GM20431 (cell line): ENCODE measurements around the gene GNB5.
"Not testable (repeated sequence)": the region's sequence is repeated elsewhere in the genome, so short reads cannot be mapped to it uniquely, and the experiment has no call there.

ENCODE experiments used
- in situ Hi-C: fragments of 300-500 bp; cut with MseI, MboI; formaldehyde crosslinking; loops from one replicate; pipeline ENCODE4 v1.15.0; 2020; ENCODE audit warnings: low sequenced_read_pairs; ENCODE audit not compliant: unreplicated experiment

Gene GNB5

GRCh38 chr15:52191207-52191606 lies at the start of gene GNB5:
TSS of gene GNB5 (minus strand) at chr15:52191392. CDS start at chr15:52184676, 6,716 bp downstream.
- in situ Hi-C loops, result no loop called here

DNA sequence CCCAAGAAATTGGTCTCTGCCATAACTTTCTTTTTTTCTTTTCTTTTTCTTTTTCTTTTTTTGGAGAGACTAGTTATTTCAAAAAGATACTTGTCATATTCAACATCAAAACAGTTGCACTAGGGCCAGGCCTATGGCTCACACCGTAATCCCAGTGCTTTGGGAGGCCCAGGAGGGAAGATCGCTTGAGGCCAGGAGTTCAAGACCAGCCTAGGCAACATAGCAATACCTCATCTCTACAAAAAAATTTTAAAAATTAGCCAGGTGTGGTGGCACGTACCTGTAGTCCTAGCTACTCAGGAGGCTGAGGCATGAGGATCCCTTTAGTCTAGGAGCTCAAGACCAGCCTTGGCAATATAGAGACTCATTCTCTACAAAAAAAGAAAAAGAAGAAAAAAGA lies 49.0 kb upstream of the GNB5 start:
- in situ Hi-C loops, result no loop called here

GRCh38 chr15:52238989-52239525 lies 47.9 kb upstream of the GNB5 start:
- in situ Hi-C loops, result not testable (repeated sequence)

DNA sequence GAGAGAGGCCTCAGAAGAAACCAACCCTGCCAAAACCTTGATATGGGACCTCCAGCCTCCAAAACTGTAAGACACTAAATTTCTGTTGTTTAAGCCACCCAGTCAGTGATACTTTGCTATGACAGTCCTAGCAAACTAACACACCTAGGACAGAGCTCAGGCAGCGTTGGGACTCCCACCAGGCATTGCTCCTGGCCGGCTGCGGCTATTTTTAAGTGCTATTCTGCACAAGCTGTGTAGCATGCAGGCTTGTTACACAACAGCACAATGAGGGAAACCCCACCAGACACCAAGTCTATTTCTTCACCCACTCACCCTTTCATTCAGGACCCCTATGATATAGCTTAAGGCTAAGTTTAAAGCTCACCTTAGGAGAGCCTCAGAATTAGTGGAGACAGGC lies 47.0 kb upstream of the GNB5 start:
- in situ Hi-C loops, result no loop called here

DNA sequence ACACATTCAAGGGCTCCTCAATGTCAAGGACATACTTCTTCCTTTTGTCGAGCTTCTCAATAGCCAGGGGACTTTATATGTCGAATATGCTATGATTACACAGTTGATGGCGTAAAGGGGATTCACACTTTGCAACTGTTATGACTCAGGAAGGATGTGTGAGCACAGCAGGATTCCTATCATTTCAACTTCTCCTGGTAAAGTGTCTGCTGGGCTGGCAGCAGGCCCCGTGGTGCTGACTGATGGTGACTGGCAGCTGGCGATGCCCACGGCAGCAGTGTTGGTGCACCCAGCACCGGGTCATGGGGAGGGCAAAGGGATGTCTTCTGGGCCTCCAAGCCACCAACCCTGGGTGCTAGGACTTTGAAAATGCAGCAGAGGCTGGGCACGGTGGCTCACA lies 44.8 kb upstream of the GNB5 start:
- in situ Hi-C loops, result no loop called here

- in situ Hi-C loops, result no loop called here
These were observed 43.7 kb upstream of the GNB5 start for GRCh38 chr15:52234596-52235541.

- in situ Hi-C loops, result no loop called here
These were observed 42.2 kb upstream of the GNB5 start for GRCh38 chr15:52233405-52233804.

DNA sequence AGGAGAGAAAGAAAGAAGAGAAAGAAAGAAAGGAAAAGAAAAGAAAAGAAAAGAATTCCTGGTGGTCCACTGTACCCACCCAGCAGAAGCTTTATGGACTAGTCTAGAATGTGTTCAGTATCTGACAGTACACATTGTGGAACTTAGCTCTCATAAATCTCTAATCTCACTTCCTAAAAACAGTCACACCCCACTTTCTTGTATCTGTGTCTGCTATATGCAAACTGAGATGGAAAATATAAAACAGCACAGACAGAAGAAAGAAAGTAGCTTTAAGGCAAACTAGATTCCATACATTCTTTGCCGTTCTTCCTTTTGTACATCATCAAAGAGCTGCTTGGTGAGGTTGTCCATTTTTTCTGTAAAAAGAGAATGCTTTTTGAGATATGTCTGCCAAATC lies 41.1 kb upstream of the GNB5 start:
- in situ Hi-C loops, result no loop called here

DNA sequence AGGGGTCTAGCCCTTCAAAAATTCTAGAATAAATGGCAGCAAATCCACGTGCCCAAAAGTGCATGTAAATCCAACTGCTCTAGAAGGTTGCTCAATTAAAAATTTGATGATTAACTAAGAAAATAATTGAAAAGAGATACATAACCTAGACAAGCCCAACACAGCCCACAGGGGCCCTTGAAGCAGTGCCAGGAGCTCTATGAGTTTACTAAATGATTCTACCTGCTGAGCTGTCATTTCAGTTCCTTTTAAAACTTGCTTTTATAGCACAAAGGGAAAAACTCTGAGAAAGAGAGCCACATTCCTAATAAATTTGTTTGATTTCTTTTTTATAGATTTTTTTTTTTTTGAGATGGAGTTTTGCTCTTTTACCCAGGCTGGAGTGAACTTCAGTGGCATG lies 38.9 kb upstream of the GNB5 start:
- in situ Hi-C loops, result no loop called here

DNA sequence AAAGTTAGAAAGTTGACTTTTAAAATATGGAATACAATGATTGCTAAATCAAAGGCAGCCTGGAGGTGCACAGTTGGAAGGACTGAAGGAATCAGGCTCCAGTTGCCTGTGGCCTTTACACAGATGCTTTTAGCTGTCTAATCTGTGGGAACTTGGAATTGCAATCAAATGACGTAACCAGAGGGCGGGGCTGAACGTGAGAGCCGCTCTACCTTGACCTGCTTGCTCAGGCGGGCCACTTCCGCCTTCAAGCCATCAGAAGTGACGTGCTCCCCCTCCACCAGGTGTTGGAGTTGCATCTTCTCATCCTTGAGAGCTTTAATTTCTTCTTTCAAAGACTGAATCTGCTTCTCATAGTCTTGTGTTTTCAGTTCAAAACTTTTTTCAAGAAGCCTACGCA lies 37.7 kb upstream of the GNB5 start:
- in situ Hi-C loops, result no loop called here

- in situ Hi-C loops, result no loop called here
These were observed 36.3 kb upstream of the GNB5 start for GRCh38 chr15:52227456-52227855.

DNA sequence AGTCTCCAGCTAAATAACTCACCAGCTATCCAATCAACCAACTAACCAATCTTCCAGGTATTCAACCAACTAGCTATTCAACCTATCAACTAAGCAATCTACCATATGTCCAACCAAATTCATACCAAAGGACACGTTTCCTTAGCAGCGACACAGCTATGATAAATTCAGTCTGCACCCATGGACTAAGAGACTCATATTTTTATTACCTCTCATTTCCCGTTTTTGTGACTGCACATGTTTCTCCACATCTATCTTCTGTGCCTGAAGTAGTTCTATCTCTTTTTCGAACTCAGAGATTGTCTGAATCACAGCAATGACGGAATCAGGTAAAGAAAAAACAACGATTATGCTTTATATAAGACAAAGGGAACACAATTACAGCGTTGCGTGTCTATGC lies 34.0 kb upstream of the GNB5 start:
- in situ Hi-C loops, result no loop called here

GRCh38 chr15:52224211-52224610 lies 33.0 kb upstream of the GNB5 start:
- in situ Hi-C loops, result no loop called here

DNA sequence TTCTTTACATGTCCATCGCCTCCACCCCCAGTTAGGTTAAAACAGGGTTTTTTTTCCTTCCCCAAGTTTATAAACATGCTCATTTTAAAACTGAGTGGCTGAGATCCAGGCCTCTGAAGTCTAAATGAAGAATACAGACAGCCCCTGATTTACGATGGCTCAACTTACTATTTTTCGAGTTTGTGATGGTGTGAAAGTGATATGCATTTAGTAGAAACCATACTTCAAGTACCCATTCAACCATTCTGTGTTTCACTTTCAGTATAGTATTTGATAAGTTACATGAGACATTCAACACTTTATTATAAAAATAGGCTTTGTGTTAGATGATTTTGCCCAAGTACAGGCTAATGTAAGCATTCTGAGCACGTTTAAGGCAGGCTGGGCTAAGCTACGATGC lies 30.5 kb upstream of the GNB5 start:
- in situ Hi-C loops, result no loop called here

- in situ Hi-C loops, result no loop called here
These were observed 29.9 kb upstream of the GNB5 start for GRCh38 chr15:52220937-52221660.

DNA sequence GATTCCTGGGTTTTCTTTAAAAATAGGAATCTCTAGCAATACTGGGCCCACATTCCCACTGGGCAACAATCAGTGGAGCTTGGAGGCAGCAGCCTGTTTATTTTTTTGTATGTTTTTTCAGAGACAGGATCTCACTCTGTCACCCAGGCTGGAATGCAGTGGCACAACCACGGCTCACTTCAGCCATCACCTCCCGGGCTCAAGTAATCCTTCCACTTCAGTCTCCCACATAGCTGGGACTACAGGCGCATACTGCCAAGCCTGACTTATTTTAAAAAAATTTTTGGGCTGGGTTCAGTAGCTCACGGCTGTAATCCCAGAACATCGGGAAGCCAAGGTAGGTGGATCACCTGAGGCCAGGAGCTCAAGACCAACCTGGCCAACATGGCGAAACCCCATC lies 29.1 kb upstream of the GNB5 start:
- in situ Hi-C loops, result no loop called here

GRCh38 chr15:52218816-52219215 lies 27.6 kb upstream of the GNB5 start:
- in situ Hi-C loops, result no loop called here

GRCh38 chr15:52218371-52218770 lies 27.2 kb upstream of the GNB5 start:
- in situ Hi-C loops, result no loop called here

DNA sequence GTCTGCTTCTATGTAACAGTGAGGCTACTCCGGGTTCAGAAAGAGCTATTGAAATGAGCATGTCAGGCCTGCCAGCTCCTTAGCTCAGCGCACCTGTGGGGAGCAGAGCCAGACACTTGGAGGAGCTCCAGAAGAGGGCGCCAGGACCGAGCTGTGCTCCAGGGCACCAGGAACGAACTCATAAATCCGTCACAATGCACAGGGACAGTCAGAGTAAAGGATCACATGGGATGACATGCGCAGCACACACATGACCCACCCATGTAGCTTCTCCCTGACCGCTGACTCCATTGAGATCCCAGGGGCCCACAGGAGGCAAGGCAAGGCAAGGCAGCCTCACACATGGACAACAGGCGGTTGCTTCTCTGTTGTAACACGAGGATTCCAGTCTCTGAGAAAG lies 26.0 kb upstream of the GNB5 start:
- in situ Hi-C loops, result no loop called here

DNA sequence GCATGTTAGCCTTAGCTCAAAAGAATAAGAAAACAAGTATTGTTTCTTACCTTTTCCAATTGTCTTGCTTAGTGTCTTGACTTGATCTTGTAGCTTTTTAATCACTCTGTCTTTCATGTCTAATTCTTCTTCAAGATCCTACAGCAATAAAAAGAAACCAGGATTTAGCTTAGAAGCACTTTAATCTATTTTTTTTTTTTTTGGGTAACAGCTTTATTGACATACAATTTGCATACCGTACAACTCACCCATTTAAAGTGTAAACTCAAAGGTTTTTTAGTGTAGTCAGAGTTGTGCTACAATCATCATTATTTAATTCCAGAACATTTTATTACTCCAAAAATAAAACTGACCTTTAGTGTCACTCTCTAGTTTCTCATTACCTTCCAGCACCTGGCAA lies 23.4 kb upstream of the GNB5 start:
- in situ Hi-C loops, result no loop called here

GRCh38 chr15:52213206-52213605 lies 22.0 kb upstream of the GNB5 start:
- in situ Hi-C loops, result no loop called here
